H9 (cell line): Measurements from ENCODE around the gene GRID2. TPM values are rescaled to one million over a fixed set of nuclear protein-coding genes. Genes with fewer than 3 reads are reported as not detected.

Experiments used
- DNase-seq: peaks from one replicate; pipeline ENCODE4 v3.0.0-alpha.2; 2017
- H2AFZ ChIP-seq: one replicate; pipeline ENCODE4 v1.6.1; 2013; ENCODE audit warnings: mild to moderate bottlenecking, low read length, control low read depth, moderate library complexity
- H2AK5ac ChIP-seq: 2 replicates; pipeline ENCODE4 v1.6.1; 2013; ENCODE audit warnings: low read length, control low read depth, mixed read lengths; ENCODE audit not compliant: insufficient read length
- H2BK120ac ChIP-seq: one replicate; pipeline ENCODE4 v1.6.1; 2013; ENCODE audit warnings: low read depth, mild to moderate bottlenecking, low read length, control low read depth, inconsistent platforms; ENCODE audit not compliant: poor library complexity, severe bottlenecking
- H2BK12ac ChIP-seq: 2 replicates; pipeline ENCODE4 v1.6.1; 2013; ENCODE audit warnings: low read length, control low read depth, mixed read lengths, low read depth; ENCODE audit not compliant: insufficient read length
- H2BK15ac ChIP-seq: 2 replicates; pipeline ENCODE4 v1.6.1; 2013; ENCODE audit warnings: low read depth, low read length, control low read depth
- H2BK20ac ChIP-seq: one replicate; pipeline ENCODE4 v1.6.1; 2013; ENCODE audit warnings: low read depth, mild to moderate bottlenecking, low read length, control low read depth, inconsistent platforms; ENCODE audit not compliant: poor library complexity, severe bottlenecking
- H2BK5ac ChIP-seq: 2 replicates; pipeline ENCODE4 v1.6.1; 2013; ENCODE audit warnings: low read length, control low read depth, mixed read lengths; ENCODE audit not compliant: insufficient read length
- H3K14ac ChIP-seq: 2 replicates; pipeline ENCODE4 v1.6.1; 2013; ENCODE audit warnings: low read length, control low read depth; ENCODE audit not compliant: insufficient read depth
- H3K18ac ChIP-seq: 2 replicates; pipeline ENCODE4 v1.6.1; 2013; ENCODE audit warnings: low read depth, mild to moderate bottlenecking, mixed read lengths, low read length, control low read depth; ENCODE audit not compliant: insufficient read length
- H3K23ac ChIP-seq: 2 replicates; pipeline ENCODE4 v1.6.1; 2013; ENCODE audit warnings: low read length, control low read depth, mixed read lengths, low read depth; ENCODE audit not compliant: insufficient read length
- H3K23me2 ChIP-seq: 2 replicates; pipeline ENCODE4 v1.6.1; 2013; ENCODE audit warnings: low read depth, mild to moderate bottlenecking, mixed read lengths, low read length, control low read depth; ENCODE audit not compliant: insufficient read length, poor library complexity, severe bottlenecking
- H3K27ac ChIP-seq: 2 replicates; pipeline ENCODE4 v1.5.1; 2013; ENCODE audit warnings: low read length, control low read depth, mixed read lengths, low read depth; ENCODE audit not compliant: insufficient read length
- H3K27me3 ChIP-seq: 2 replicates; pipeline ENCODE4 v1.6.1; 2013; ENCODE audit warnings: low read length, control low read depth, inconsistent platforms; ENCODE audit not compliant: insufficient read depth
- H3K4ac ChIP-seq: 2 replicates; pipeline ENCODE4 v1.6.1; 2013; ENCODE audit warnings: low read depth, mild to moderate bottlenecking, control low read depth, inconsistent platforms, low read length, moderate library complexity
- H3K4me1 ChIP-seq: 2 replicates; pipeline ENCODE4 v1.6.1; 2013; ENCODE audit warnings: low read length, control low read depth, inconsistent platforms; ENCODE audit not compliant: insufficient read depth
- H3K4me2 ChIP-seq: 2 replicates; pipeline ENCODE4 v1.6.1; 2013; ENCODE audit warnings: low read length, control low read depth, mixed read lengths; ENCODE audit not compliant: insufficient read length, insufficient read depth
- H3K56ac ChIP-seq: 2 replicates; pipeline ENCODE4 v1.6.1; 2013; ENCODE audit warnings: low read depth, mild to moderate bottlenecking, mixed read lengths, low read length, control low read depth; ENCODE audit not compliant: insufficient read length
- H3K79me1 ChIP-seq: 2 replicates; pipeline ENCODE4 v1.6.1; 2013; ENCODE audit warnings: low read depth, mild to moderate bottlenecking, moderate library complexity, low read length, control low read depth, inconsistent platforms; ENCODE audit not compliant: insufficient read depth, poor library complexity, severe bottlenecking
- H3K79me2 ChIP-seq: 2 replicates; pipeline ENCODE4 v1.6.1; 2013; ENCODE audit warnings: low read length, control low read depth, inconsistent platforms; ENCODE audit not compliant: insufficient read depth
- H3K9ac ChIP-seq: 2 replicates; pipeline ENCODE4 v1.6.1; 2013; ENCODE audit warnings: low read length, control low read depth, mixed read lengths; ENCODE audit not compliant: insufficient read length; ENCODE audit errors: extremely low read depth
- H3K9me3 ChIP-seq: one replicate; pipeline ENCODE4 v1.6.1; 2013; ENCODE audit warnings: low read depth, low read length, inconsistent platforms; ENCODE audit not compliant: control insufficient read depth
- H3T11ph ChIP-seq: one replicate; pipeline ENCODE4 v1.6.1; 2013; ENCODE audit warnings: mild to moderate bottlenecking, low read length, control low read depth, inconsistent platforms
- H4K20me1 ChIP-seq: one replicate; pipeline ENCODE4 v1.6.1; 2013; ENCODE audit not compliant: control insufficient read depth, insufficient read length, insufficient read depth
- H4K5ac ChIP-seq: 2 replicates; pipeline ENCODE4 v1.6.1; 2013; ENCODE audit warnings: low read depth, mild to moderate bottlenecking, mixed read lengths, low read length, control low read depth; ENCODE audit not compliant: insufficient read length
- H4K8ac ChIP-seq: replicated peaks from 2 replicates; pipeline ENCODE4 v1.6.1; 2013; ENCODE audit warnings: low read length, control low read depth, mixed read lengths, low read depth; ENCODE audit not compliant: insufficient read length
- H4K91ac ChIP-seq: 2 replicates; pipeline ENCODE4 v1.6.1; 2013; ENCODE audit warnings: low read depth, mild to moderate bottlenecking, moderate library complexity, mixed read lengths, low read length, control low read depth; ENCODE audit not compliant: insufficient read length
- H3K27ac Mint-ChIP-seq, 3 experiments: 2 replicates in 2 of 3; 3 replicates in 1 of 3; pipeline ENCODE4 v1.8.0; 2020 to 2021; ENCODE audit warnings: mixed read lengths in 3 of 3, mild to moderate bottlenecking in 1 of 3, moderate library complexity in 1 of 3
- H3K27me3 Mint-ChIP-seq: 2 replicates; pipeline ENCODE4 v1.8.0; 2021; ENCODE audit warnings: low read depth, mild to moderate bottlenecking, moderate library complexity, mixed read lengths
- H3K36me3 Mint-ChIP-seq, 3 experiments: 2 replicates in 2 of 3; 3 replicates in 1 of 3; pipeline ENCODE4 v1.8.0; 2020 to 2021; ENCODE audit warnings: low read depth in 3 of 3, mixed read lengths in 3 of 3; ENCODE audit not compliant: insufficient read depth in 1 of 3
- H3K4me1 Mint-ChIP-seq, 2 experiments: 2 replicates each; pipeline ENCODE4 v1.8.0; 2020; ENCODE audit warnings: mixed read lengths in 2 of 2
- H3K4me3 Mint-ChIP-seq, 2 experiments: 2 replicates in 1 of 2; 3 replicates in 1 of 2; pipeline ENCODE4 v1.8.0; 2020 to 2021; ENCODE audit warnings: mild to moderate bottlenecking in 2 of 2, mixed read lengths in 2 of 2, moderate library complexity in 1 of 2
- H3K9me3 Mint-ChIP-seq, 2 experiments: 2 replicates in 1 of 2; 3 replicates in 1 of 2; pipeline ENCODE4 v1.8.0; 2020; ENCODE audit warnings: mild to moderate bottlenecking in 2 of 2, mixed read lengths in 2 of 2, moderate library complexity in 1 of 2
- CTCF ChIP-seq: fragments of 200-600 bp; sonication (generic); conservative IDR thresholded peaks from 3 replicates; pipeline ENCODE4 v1.8.0; 2021; ENCODE audit warnings: antibody characterized with exemption, mild to moderate bottlenecking
- total RNA-seq: library from RNA; stranded (reverse); gene quantifications from 2 replicates; pipeline ENCODE4 v1.2.1, GENCODE V29; 2021

The GRID2 gene
- total RNA-seq, 1 experiment from 2014 or later, result 21.8 TPM

DNA sequence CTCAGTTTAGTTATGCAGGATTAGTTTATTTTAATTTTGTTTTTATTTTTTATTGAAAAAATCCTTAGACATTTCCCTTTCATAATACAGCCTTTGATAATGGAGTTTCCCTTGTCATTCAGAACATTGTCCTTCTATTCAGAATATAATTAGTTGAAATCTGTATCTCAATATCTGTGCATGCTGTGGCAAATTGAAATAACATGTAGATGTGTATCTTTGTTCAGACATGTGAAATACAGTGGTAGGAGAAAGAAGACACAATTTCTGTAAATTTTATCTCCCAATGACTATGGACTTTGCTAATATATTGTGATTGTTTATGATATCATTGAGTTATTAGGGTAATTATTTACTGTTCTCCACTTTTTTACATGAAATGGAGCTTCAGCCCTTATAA is 353.9 kb downstream of the GRID2 start:
- H2BK15ac ChIP-seq, result no peak overlapping the region
- no peak overlapping the region for H3K4me2 ChIP-seq
- no peak for DNase-seq
- H3K23ac ChIP-seq, result no peak overlapping the region
- no peak overlapping the region for H3K56ac ChIP-seq
- no peaks in the 10 kb centered on the region; the same call in 1 of the 2 replicates for H3K79me2 ChIP-seq
- no peak overlapping the region for H4K5ac ChIP-seq
- no peak overlapping the region for H3K18ac ChIP-seq
- H4K91ac ChIP-seq, result no peak overlapping the region
- Mint-ChIP-seq H3K27ac (no peak overlapping the region), H3K9me3 (no peaks in the 10 kb centered on the region), H3K36me3 (no peaks in the 10 kb centered on the region), H3K27me3 (no peaks in the 10 kb centered on the region), H3K4me1 (peaks cover 0 to 2% of the 10 kb centered on the region in 2 experiments; a peak in 2 of 4 replicates), H3K4me3 (no peak overlapping the region)
- no peaks in the 10 kb centered on the region for H3K9me3 ChIP-seq
- no peaks in the 10 kb centered on the region for H3K23me2 ChIP-seq
- H2BK12ac ChIP-seq, result no peak overlapping the region
- no peak overlapping the region for H2BK5ac ChIP-seq
- H2AFZ ChIP-seq, result no peak overlapping the region
- no peak overlapping the region for H2BK20ac ChIP-seq
- no peak overlapping the region for H3K27ac ChIP-seq
- H3K14ac ChIP-seq, result no peak overlapping the region
- no peak overlapping the region for H3T11ph ChIP-seq
- no peak overlapping the region for H2BK120ac ChIP-seq
- TF ChIP-seq CTCF, result no peak
- H3K79me1 ChIP-seq, result no peaks in the 10 kb centered on the region
- peaks cover 4% of the 10 kb centered on the region for H3K4me1 ChIP-seq
- no peaks in the 10 kb centered on the region for H3K27me3 ChIP-seq
- no peak overlapping the region for H3K9ac ChIP-seq
- H3K4ac ChIP-seq, result no peak overlapping the region
- H4K8ac ChIP-seq, result no peak overlapping the region
- no peaks in the 10 kb centered on the region for H4K20me1 ChIP-seq
- no peak overlapping the region for H2AK5ac ChIP-seq
